D721Med (cell line): ENCODE measurements around the gene DCTN2.
"Not testable (repeated sequence)": the region's sequence is repeated elsewhere in the genome, so short reads cannot be mapped to it uniquely, and the experiment has no call there.

Experiments
- DNase-seq: peaks from one replicate; pipeline ENCODE4 v3.0.0; 2011; ENCODE audit warnings: low spot score; ENCODE audit not compliant: insufficient read length
- FAIRE-seq: peaks from 2 replicates; lab custom pipeline; 2011; peaks lifted over from hg19 to GRCh38; lab: Jason Lieb, UNC
- TF ChIP-seq, protein P1 (sequence below): IDR thresholded peaks from 2 replicates; pipeline ENCODE4 v1.5.1; 2012; ENCODE audit warnings: mild to moderate bottlenecking, control low read depth; ENCODE audit not compliant: insufficient read depth; ENCODE audit errors: missing control alignments

The DCTN2 gene

DNA sequence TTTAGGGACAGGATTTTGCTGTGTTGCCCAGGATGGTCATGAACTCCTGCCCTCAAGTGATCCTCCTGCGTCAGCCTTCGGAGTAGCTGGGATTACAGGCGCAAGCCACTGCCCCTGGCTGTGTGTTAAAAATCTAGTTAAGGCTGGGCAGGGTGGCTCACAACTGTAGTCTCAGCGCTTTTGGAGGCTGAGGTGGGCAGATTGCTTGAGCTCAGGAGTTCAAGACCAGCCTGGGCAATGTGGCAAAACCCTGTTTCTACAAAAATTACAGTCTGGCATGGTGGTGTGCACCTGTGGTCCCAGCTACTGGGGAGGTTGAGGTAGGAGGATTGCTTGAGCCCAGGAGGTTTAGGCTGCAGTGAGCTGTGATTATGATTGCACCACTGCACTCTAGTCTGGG lies 35.8 kb downstream of the DCTN2 start:
- TF ChIP-seq, protein P1, sequence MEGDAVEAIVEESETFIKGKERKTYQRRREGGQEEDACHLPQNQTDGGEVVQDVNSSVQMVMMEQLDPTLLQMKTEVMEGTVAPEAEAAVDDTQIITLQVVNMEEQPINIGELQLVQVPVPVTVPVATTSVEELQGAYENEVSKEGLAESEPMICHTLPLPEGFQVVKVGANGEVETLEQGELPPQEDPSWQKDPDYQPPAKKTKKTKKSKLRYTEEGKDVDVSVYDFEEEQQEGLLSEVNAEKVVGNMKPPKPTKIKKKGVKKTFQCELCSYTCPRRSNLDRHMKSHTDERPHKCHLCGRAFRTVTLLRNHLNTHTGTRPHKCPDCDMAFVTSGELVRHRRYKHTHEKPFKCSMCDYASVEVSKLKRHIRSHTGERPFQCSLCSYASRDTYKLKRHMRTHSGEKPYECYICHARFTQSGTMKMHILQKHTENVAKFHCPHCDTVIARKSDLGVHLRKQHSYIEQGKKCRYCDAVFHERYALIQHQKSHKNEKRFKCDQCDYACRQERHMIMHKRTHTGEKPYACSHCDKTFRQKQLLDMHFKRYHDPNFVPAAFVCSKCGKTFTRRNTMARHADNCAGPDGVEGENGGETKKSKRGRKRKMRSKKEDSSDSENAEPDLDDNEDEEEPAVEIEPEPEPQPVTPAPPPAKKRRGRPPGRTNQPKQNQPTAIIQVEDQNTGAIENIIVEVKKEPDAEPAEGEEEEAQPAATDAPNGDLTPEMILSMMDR, result no peak
- DNase-seq, result no peak
- FAIRE-seq, result no peak

DNA sequence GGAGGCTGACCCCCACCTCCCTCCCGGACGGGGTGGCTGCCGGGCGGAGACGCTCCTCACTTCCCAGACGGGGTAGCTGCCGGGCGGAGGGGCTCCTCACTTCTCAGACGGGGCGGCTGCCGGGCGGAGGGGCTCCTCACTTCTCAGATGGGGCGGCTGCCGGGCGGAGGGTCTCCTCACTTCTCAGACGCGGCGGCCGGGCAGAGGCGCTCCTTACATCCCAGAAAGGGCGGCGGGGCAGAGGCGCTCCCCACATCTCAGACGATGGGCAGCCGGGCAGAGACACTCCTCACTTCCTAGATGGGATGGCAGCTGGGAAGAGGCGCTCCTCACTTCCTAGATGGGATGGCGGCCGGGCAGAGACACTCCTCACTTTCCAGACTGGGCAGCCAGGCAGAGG lies 39.2 kb downstream of the DCTN2 start:
- FAIRE-seq, DNase-seq: not testable (repeated sequence)

DNA sequence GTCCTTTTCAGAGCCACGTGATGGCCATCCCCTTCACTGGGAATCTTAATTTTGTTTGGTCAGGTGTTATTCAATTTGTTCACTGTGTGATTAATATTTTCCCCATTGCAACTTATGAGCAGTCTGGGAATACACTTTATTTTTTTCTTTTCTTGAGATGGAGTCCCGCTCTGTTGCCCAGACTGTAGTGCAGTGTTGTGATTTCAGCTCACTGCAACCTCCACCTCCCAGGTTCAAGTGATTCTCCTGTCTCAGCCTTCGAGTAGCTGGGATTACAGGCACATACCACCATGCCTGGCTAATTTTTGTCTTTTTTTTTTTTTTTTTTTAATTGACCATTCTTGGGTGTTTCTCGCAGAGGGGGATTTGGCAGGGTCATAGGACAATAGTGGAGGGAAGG lies 40.5 kb downstream of the DCTN2 start:
- not testable (repeated sequence) for DNase-seq, FAIRE-seq

DNA sequence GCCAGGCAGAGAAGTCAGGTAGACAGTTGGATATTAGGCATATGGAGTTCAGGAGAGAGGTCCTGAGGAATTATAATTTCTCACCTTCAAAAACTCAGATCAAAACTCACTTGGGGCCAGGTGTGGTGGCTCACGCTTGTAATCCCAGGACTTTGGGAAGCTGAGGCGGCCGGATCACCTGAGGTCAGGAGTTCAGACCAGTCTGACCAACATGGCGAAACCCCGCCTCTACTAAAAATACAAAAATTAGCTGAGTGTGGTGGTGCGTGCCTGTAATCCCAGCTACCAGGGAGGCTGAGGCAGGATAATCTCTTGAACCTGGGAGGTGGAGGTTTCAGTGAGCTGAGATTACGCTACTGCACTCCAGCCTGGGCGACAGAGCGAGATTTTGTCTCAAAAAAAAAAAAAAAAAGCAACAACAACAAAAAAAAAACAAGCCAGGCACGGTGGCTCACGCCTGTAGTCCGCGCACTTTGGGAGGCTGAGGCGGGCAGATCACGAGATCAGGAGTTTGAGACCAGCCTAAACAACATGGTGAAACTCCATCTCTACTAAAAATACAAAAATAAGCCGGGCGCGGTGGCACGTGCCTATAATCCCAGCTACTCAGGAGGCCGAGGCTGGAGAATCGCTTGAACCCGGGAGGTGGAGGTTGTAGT lies 44.6 kb downstream of the DCTN2 start:
- not testable (repeated sequence) for FAIRE-seq, DNase-seq

DNA sequence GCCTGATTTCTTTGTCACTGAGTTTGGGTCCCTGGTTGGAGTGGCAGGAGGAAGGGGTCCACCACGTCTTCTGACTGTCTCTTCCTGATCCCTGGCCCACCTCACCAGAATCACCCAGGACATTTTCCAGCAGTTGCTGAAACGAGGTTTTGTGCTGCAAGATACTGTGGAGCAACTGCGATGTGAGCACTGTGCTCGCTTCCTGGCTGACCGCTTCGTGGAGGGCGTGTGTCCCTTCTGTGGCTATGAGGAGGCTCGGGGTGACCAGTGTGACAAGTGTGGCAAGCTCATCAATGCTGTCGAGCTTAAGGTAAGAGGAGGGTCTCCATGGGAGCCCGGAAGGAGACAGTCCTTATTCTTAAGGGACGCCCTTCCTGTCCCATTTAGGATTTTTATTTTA lies 46.8 kb downstream of the DCTN2 start:
- TF ChIP-seq, protein P1, result no peak
- DNase-seq, result no peak
- FAIRE-seq, result no peak

DNA sequence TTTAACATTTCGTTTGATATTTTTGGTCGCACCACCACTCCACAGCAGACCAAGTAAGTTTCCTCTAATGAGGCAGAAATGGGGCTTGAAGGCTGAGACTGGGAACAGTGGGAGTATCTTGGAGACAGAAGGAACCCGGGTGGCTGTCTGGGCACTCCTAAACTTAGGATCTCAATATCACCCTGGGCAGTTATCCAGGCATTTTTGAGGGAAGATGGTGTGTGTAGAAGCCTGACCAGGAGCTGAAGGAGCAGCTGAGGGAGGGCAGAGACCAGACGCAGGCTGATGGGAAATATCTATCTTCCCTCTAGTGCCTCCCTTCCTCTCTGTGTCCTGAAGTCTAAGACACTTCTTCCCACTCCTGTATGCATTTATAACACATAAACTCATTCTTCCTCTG lies 48.4 kb downstream of the DCTN2 start:
- TF ChIP-seq, protein P1, result no peak
- no peak for FAIRE-seq

DNA sequence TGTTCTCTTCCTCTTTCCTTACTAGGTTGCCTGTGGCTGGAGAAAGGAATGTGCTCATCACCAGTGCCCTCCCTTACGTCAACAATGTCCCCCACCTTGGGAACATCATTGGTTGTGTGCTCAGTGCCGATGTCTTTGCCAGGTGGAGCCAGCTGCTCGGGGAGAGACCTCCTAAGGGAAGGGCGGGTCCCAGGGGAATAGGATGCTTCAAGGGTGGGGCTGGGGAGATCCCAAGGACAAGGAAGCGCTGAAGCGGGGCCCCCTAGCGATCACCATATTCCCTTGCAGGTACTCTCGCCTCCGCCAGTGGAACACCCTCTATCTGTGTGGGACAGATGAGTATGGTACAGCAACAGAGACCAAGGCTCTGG lies 48.9 kb downstream of the DCTN2 start:
- FAIRE-seq (no peak), DNase-seq (no peak)
- TF ChIP-seq, protein P1, result no peak

More for the DNA sequence above, 48.4 kb downstream of the DCTN2 start:
- DNase-seq, result no peak

DNA sequence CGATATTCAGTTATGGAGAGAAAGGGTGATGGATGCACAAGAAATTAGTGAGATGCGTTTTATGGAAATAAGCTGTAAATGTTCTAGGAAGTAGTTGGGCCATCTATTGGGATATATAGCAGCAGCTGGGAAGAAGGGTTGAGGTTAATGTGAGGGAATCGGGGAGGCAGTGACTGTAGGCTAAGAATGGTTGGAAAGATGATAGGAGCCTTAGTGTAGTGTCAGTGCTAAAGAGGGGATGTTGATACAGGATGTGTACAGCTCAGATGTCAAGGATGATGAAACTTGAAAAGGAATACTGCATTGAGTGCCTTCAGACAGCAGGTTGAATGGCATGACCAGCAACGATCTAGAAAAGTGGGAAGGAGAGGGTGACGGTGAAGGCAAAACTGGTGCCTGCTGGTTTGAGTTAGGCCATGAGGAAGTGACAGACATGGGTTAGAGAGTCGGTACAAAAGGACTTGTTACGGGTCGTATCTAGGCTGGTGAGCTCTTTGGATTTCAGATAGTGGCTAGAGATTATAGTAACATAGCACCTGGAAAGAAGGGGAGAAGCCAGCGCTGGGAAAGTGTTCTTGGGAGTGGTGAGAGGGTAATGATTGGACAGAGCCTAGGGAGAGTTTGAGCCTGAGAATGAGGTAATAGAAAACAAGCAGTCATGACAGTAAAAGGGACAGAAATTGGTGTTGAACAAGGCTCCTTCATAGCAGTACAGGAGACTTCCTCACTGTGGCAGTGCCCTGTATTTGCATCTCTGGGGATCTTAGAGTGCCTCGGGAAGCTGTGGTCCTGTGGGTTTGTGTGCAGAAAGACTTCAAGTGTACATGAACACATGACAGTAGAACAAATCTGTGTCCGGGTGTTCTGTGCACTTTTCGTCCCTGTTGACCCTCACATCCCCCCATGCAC lies 49.5 kb downstream of the DCTN2 start:
- FAIRE-seq (no peak), DNase-seq (no peak)
- TF ChIP-seq, protein P1, result no peak
